Tibial nerve (tissue), 4 donors: ENCODE measurements around the gene HOMER2.

Experiments used
- CTCF ChIP-seq, 5 experiments: fragments of 200-600 bp in 3 of 5; fragments of 450-650 bp in 2 of 5; sonication (generic) in 3 of 5; IDR thresholded peaks; one replicate each; pipeline ENCODE4 v1.5.1; 2016 to 2019; ENCODE audit warnings: antibody characterized with exemption in 5 of 5, mild to moderate bottlenecking in 3 of 5, moderate library complexity in 2 of 5
- EP300 ChIP-seq, 2 donors: sonication (generic); formaldehyde crosslinking; IDR thresholded peaks; one replicate each; pipeline ENCODE4 v1.6.1; 2017; ENCODE audit warnings: antibody characterized with exemption in 2 of 2, mild to moderate bottlenecking in 1 of 2

- no peak for TF ChIP-seq EP300 (IDR thresholded peaks at IDR 0.05)
- TF ChIP-seq CTCF (IDR thresholded peaks at IDR 0.05): no peak
Measured at GRCh38 chr15:82833362-82833682, 119.2 kb downstream of the HOMER2 start.
